HCT116 (cell line): Measurements from ENCODE around the gene KHDC4. TPM values are rescaled to one million over a fixed set of nuclear protein-coding genes. Genes with fewer than 3 reads are reported as not detected.

Experiments
- ATAC-seq: fragments of 200-7000 bp; cut with Tn5 transposase; 2 replicates; pipeline ENCODE4 v1.9.1; 2020; ENCODE audit warnings: mild to moderate bottlenecking, moderate library complexity
- BruUV-seq: library from RNA; stranded (reverse); fragments of 400-500 nt; replicated peaks from 2 replicates; lab custom pipeline; 2021; lab: Mats Ljungman, UMichigan
- CTCF ChIA-PET: fragments of 300-600 bp; sonication (Branson Sonifier 250); formaldehyde crosslinking; loops from one replicate; lab custom pipeline; 2021; ENCODE audit warnings: antibody characterized with exemption; lab: Charles Lee
- POLR2A ChIA-PET: fragments of 300-600, 350-600 bp; sonication (Branson Sonifier 250); formaldehyde crosslinking; loops from one replicate; lab custom pipeline; 2021; ENCODE audit warnings: antibody characterized with exemption; lab: Charles Lee
- RAD21 ChIA-PET, 2 experiments: fragments of 300-600 bp; sonication (Branson Sonifier 250); formaldehyde crosslinking; loops; one replicate each; lab custom pipeline; 2023; ENCODE audit warnings: low total read pairs in 2 of 2; ENCODE audit not compliant: uncharacterized antibody in 2 of 2, unreplicated experiment in 2 of 2, low non-redundant PET in 1 of 2; lab: Charles Lee
- DNase-seq: peaks from one replicate; pipeline ENCODE4 v3.0.0-alpha.2; 2010; ENCODE audit warnings: low read depth, low spot score
- H2AFZ ChIP-seq: fragments of 200-600 bp; shearing (Covaris generic), sonication (generic); 2 replicates; pipeline ENCODE4 v1.6.1; 2017; ENCODE audit warnings: low read depth, mixed run types, mixed read lengths, antibody characterized with exemption, low read length; ENCODE audit not compliant: poor library complexity, severe bottlenecking
- H3K27ac ChIP-seq: 2 replicates; pipeline ENCODE4 v1.5.1; 2012; ENCODE audit warnings: low read depth, low read length
- H3K27me3 ChIP-seq: fragments of 200-600 bp; sonication (generic); 2 replicates; pipeline ENCODE4 v1.6.1; 2016; ENCODE audit warnings: mixed run types, low read length, mixed read lengths; ENCODE audit not compliant: insufficient read depth
- H3K36me3 ChIP-seq, 2 experiments: fragments of 200-500 bp in 1 of 2; fragments of 200-600 bp in 1 of 2; sonication (Bioruptor generic) in 1 of 2; sonication (generic) in 1 of 2; 2 replicates each; pipeline versions ENCODE4 v1.5.1 to v1.6.1; 2014 to 2016; ENCODE audit warnings: low read length in 2 of 2, inconsistent platforms in 1 of 2, mixed read lengths in 1 of 2, mixed run types in 1 of 2; ENCODE audit not compliant: insufficient read depth in 2 of 2, control insufficient read depth in 1 of 2
- H3K4me1 ChIP-seq, 2 experiments: fragments of 200-600 bp in 1 of 2; sonication (generic) in 1 of 2; 2 replicates each; pipeline versions ENCODE4 v1.5.1 to v1.6.1; 2012 to 2017; ENCODE audit warnings: low read length in 2 of 2, inconsistent platforms in 1 of 2, mild to moderate bottlenecking in 1 of 2, mixed read lengths in 1 of 2, mixed run types in 1 of 2, moderate library complexity in 1 of 2; ENCODE audit not compliant: insufficient read depth in 2 of 2, control insufficient read depth in 1 of 2
- H3K4me2 ChIP-seq: fragments of 200-600 bp; sonication (generic); 2 replicates; pipeline ENCODE4 v1.6.1; 2017; ENCODE audit warnings: mixed run types, low read length, mixed read lengths
- H3K4me3 ChIP-seq, 2 experiments: fragments of 200-600 bp in 1 of 2; sonication (generic) in 1 of 2; replicated peaks in 1 of 2; 2 replicates each; pipeline ENCODE4 v1.5.1; 2011 to 2016; ENCODE audit warnings: low read length in 2 of 2, control low read depth in 1 of 2, low read depth in 1 of 2, mild to moderate bottlenecking in 1 of 2, mixed read lengths in 1 of 2, mixed run types in 1 of 2
- H3K79me2 ChIP-seq: fragments of 200-600 bp; sonication (generic); 2 replicates; pipeline ENCODE4 v1.6.1; 2017; ENCODE audit warnings: mild to moderate bottlenecking, mixed run types, low read length, moderate library complexity, mixed read lengths; ENCODE audit not compliant: insufficient read depth
- H3K9ac ChIP-seq: fragments of 200-600 bp; sonication (generic); 2 replicates; pipeline ENCODE4 v1.6.1; 2016; ENCODE audit warnings: low read length, mixed read lengths
- H3K9me2 ChIP-seq: fragments of 200-600 bp; sonication (generic), shearing (Covaris generic); 2 replicates; pipeline ENCODE4 v1.6.1; 2017; ENCODE audit warnings: mixed run types, mild to moderate bottlenecking, moderate library complexity; ENCODE audit not compliant: insufficient read depth
- H3K9me3 ChIP-seq, 2 experiments: fragments of 200-500 bp in 1 of 2; fragments of 200-600 bp in 1 of 2; sonication (Bioruptor generic) in 1 of 2; sonication (generic) in 1 of 2; 2 replicates each; pipeline ENCODE4 v1.6.1; 2014 to 2017; ENCODE audit warnings: low read length in 2 of 2, mixed read lengths in 2 of 2, inconsistent platforms in 1 of 2, low read depth in 1 of 2, mild to moderate bottlenecking in 1 of 2, mixed run types in 1 of 2, moderate library complexity in 1 of 2; ENCODE audit not compliant: control insufficient read depth in 1 of 2, insufficient read depth in 1 of 2
- H4K20me1 ChIP-seq: fragments of 200-600 bp; sonication (generic), shearing (Covaris generic); 2 replicates; pipeline ENCODE4 v1.6.1; 2017; ENCODE audit warnings: mixed run types, mild to moderate bottlenecking, moderate library complexity; ENCODE audit not compliant: insufficient read depth
- ATF3 ChIP-seq: IDR thresholded peaks from 2 replicates; pipeline ENCODE4 v1.6.1; 2012
- CEBPB ChIP-seq: IDR thresholded peaks from 2 replicates; pipeline ENCODE4 v1.6.1; 2012; ENCODE audit warnings: low read depth
- ELF1 ChIP-seq: IDR thresholded peaks from 2 replicates; pipeline ENCODE4 v1.6.1; 2012; ENCODE audit warnings: low read depth, borderline replicate concordance
- RAD21 ChIP-seq: IDR thresholded peaks from 2 replicates; pipeline ENCODE4 v1.6.1; 2012; ENCODE audit warnings: low read depth, mild to moderate bottlenecking
- REST ChIP-seq: IDR thresholded peaks from 2 replicates; pipeline ENCODE4 v1.6.1; 2012; ENCODE audit warnings: low read depth
- SIN3A ChIP-seq: IDR thresholded peaks from 2 replicates; pipeline ENCODE4 v1.6.1; 2012; ENCODE audit warnings: low read depth
- ZFX ChIP-seq: fragments of 450-650 bp; IDR thresholded peaks from 2 replicates; pipeline ENCODE4 v1.6.1; 2017
- intact Hi-C: fragments of 100-400 bp; cut with micrococcal nuclease; formaldehyde crosslinking; loops from 2 replicates; pipeline ENCODE4 v1.10.0; 2022
- total RNA-seq: library from RNA; stranded (reverse); gene quantifications from one replicate; pipeline ENCODE4 v1.2.1, GENCODE V29; 2021; ENCODE audit not compliant: unreplicated experiment

Gene KHDC4
- total RNA-seq, 1 experiment from 2014 or later: 60.7 TPM

GRCh38 chr1:155973723-155974122, 39.5 kb upstream of the KHDC4 start:
- H3K27me3 ChIP-seq: no peaks in the 10 kb centered on the region
- POLR2A ChIA-PET: interaction anchor here (1.2 to 1.5 kb wide), 2 partner anchors 11 to 28 kb away, joined by 3 to 6 read pairs; no protein-coding TSS in a partner anchor
- no peak for DNase-seq
- ATAC-seq: no peak
- peaks cover 29 to 55% of the 10 kb centered on the region in 2 experiments for H3K4me1 ChIP-seq
- no peaks in the 10 kb centered on the region for H3K9me3 ChIP-seq
- RAD21 ChIA-PET: no interaction called here
- BruUV-seq: no TSS peak
- H4K20me1 ChIP-seq: no peaks in the 10 kb centered on the region
- H3K4me3 ChIP-seq: no peak overlapping the region
- H3K9ac ChIP-seq: no peak overlapping the region
- H3K27ac ChIP-seq: no peak overlapping the region
- no peak overlapping the region for H3K4me2 ChIP-seq
- peaks cover 5 to 7% of the 10 kb centered on the region in 2 experiments; a peak in 1 of 4 replicates for H3K36me3 ChIP-seq
- no peak overlapping the region for H2AFZ ChIP-seq
- H3K79me2 ChIP-seq: peaks cover 90% of the 10 kb centered on the region
- no peak for TF ChIP-seq RAD21
- no peak for TF ChIP-seq ATF3
- no peak for TF ChIP-seq ELF1
- TF ChIP-seq ZFX: no peak
- TF ChIP-seq SIN3A: no peak
- no peak for TF ChIP-seq CEBPB
- TF ChIP-seq REST: no peak
- intact Hi-C loops: no loop called here
- CTCF ChIA-PET: interaction anchor here (1.4 kb wide), 1 partner anchor 10 kb away, joined by 6 read pairs; no protein-coding TSS in a partner anchor
- H3K9me2 ChIP-seq: no peaks in the 10 kb centered on the region
